Astrocyte of the spinal cord (primary cell): ENCODE results near the gene SSNA1.

Experiments used
- DNase-seq: peaks from one replicate; pipeline ENCODE4 v3.0.0; 2011; ENCODE audit warnings: low read depth, low spot score
- H3K4me3 ChIP-seq: 2 replicates; pipeline ENCODE4 v1.5.1; 2011; ENCODE audit warnings: low read depth, mild to moderate bottlenecking, low read length, moderate library complexity
- CTCF ChIP-seq: IDR thresholded peaks from 2 replicates; pipeline ENCODE4 v1.5.1; 2012; ENCODE audit warnings: low read depth, mild to moderate bottlenecking, low read length, inconsistent platforms
- in situ Hi-C: cut with HindIII; loops from 2 replicates; pipeline ENCODE4 v1.10.0; 2017; ENCODE audit warnings: low sequenced_read_pairs

Gene SSNA1

GRCh38 chr9:137188490-137189296 is at the start of gene SSNA1, which contains the start of gene ANAPC2:
Gene SSNA1 (plus strand): TSS chr9:137188676. CDS start chr9:137188727, 51 bp downstream.
Gene ANAPC2 (minus strand): TSS chr9:137188560. CDS start chr9:137188532, 28 bp downstream.
- in situ Hi-C loops: no loop called here
- H3K4me3 ChIP-seq: peak within 1 kb of the TSS; percentile 87
- peak; percentile 58 for TF ChIP-seq CTCF
- DNase-seq: peak; percentile 94

GRCh38 chr9:137138722-137139467 is 49.6 kb upstream of the SSNA1 start, which contains the start of gene GRIN1:
Gene GRIN1 (plus strand): TSS chr9:137139154. CDS start chr9:137139487, 333 bp downstream.
- no peak for DNase-seq
- no peak for TF ChIP-seq CTCF
- in situ Hi-C loops: no loop called here
- H3K4me3 ChIP-seq: no peak within 1 kb of the TSS

GRCh38 chr9:137139468-137140150 is 48.9 kb upstream of the SSNA1 start:
- TF ChIP-seq CTCF: no peak
- no peak overlapping the region for H3K4me3 ChIP-seq
- in situ Hi-C loops: no loop called here
- no peak for DNase-seq

- in situ Hi-C loops: no loop called here
- TF ChIP-seq CTCF: no peak
- no peak overlapping the region for H3K4me3 ChIP-seq
- no peak for DNase-seq
Observed at GRCh38 chr9:137140151-137141012, 48.1 kb upstream of the SSNA1 start.

- H3K4me3 ChIP-seq: no peak overlapping the region
- DNase-seq: no peak
- in situ Hi-C loops: no loop called here
- no peak for TF ChIP-seq CTCF
Observed at GRCh38 chr9:137141050-137141810, 47.2 kb upstream of the SSNA1 start.
